ENCODE measurements around the gene TRPV2.
"Not testable (repeated sequence)": the region's sequence is repeated elsewhere in the genome, so short reads cannot be mapped to it uniquely, and the experiment has no call there.

Gene TRPV2

GRCh38 chr17:16415031-16415924, at the start of gene TRPV2:
TSS of gene TRPV2 (plus strand) at chr17:16415571. CDS start at chr17:16417669, 2,098 bp downstream.
- DNase-seq: peak; percentile 67

DNA sequence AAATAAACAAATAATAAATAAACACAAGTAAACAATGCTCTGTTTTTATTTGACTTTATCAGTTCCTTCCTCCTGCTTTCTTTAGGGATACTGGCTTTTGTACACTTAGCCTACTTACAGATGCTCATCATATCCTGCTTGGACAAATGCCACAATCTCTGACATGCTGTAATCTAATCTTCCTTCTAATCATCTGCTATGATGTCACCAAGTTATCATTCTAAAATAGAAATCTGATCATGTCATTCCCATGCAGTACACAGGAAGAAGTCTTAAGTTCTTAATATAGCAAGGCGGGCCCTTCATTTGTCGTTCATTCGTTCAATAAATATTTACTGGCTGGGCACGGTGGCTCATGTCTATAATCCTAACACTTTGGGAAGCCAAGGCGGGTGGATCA, 43.6 kb upstream of the TRPV2 start:
- no peak for DNase-seq

DNA sequence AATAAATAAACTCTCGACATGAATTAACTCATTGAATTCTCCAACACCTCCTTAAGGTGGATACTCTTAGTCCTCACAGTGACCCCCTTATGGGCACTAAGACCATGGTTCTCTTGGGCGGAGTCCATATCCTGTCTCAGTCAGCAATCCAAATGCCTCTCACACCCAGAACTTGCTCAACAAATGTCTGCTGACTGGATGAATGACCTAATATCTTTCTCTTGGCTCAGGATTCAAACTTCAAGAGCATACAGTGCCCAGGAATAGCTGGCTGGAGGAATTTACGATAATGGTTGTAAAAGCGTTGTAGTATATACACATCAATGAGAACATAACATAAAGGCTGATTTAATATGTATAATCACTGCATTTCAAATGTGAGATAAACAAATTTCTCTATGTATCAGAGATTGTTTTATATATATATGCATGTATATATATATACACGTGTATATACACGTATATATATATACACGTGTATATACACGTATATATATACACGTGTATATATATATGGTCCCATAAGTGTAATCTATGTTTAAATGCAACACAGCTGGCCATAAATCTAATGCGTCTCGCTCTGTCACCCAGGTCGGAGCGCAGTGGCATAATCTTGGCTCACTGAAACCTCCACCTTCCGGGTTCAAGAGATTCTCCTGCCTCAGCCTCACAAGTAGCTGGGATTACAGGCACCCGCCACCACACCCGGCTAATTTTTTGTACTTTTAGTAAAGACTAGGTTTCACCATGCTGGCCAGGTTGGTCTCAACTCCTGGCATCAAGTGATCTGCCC, 41.0 kb upstream of the TRPV2 start:
- no peak for DNase-seq

GRCh38 chr17:16377941-16378341, 37.4 kb upstream of the TRPV2 start:
- no peak for DNase-seq

- DNase-seq: no peak
Observed at GRCh38 chr17:16378636-16379282, 36.6 kb upstream of the TRPV2 start.

GRCh38 chr17:16379654-16380053, 35.7 kb upstream of the TRPV2 start:
- DNase-seq: no peak

- peak; percentile 96 for DNase-seq
Observed at GRCh38 chr17:16380640-16381495, 34.5 kb upstream of the TRPV2 start, which contains the start of gene UBB. TSS of gene UBB (plus strand) at chr17:16381091. CDS start at chr17:16381908, 817 bp downstream.

GRCh38 chr17:16381496-16381820, 33.9 kb upstream of the TRPV2 start:
- no peak for DNase-seq

DNA sequence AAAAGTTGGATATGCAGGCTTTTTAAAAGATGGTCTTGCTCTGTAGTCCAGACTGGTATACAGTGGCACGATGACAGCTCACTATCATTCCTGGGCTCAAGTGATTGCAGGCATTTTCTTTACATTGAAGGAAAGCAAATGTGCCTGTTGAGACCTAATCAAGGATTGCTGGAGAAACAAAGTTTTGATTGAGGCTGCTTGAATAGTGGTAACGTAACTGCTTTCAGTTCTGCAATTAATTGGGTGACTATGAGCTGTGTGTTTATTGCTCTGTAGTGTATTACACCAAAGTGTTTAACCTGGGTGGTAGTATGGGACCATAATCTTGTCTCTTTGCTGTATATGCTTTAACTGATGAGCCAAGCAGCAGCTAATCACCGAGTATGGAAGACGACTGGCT, 32.2 kb upstream of the TRPV2 start:
- no peak for DNase-seq

DNA sequence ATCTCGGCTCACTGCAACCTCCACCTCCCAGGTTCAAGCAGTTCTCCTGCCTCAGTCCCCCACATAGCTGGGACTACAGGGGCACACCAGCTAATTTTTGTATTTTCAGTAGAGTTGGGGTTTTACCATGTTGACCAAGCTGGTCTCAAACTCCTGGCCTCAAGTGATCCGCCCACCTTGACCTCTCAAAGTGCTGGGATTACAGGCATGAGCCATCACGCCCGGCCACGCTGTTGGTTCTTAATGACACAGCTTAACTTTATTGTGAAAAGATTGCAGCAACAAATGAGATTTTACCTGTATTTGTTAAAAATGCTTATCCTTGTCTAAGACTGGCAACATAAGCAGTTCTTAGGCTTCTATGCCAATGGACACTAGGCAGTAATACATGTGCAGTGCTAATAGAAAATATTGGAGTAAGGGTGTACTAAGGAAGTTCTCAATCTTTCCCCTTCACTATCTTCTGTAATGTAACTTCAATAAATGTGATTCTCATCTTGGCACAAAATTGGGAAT, 31.5 kb upstream of the TRPV2 start:
- DNase-seq: no peak

DNA sequence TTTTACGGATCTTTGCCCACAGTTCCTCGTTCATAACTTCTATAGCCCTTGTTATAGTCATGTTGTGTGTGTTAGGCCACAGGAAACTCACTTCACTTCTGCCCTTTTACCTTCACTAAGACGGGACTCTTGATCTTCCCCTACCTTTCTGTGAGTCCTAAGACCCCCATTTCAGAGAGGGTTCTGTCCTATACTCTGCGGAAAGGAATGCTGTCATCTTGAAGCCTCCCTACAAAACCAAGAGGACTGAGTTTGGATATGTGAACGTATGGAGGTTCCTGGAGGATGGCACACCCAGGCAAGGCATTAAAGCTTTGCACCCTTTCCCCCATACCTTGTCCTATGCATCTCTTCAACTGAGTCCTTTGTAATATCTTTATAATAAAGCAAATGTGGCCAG, 30.8 kb upstream of the TRPV2 start:
- DNase-seq: no peak

DNA sequence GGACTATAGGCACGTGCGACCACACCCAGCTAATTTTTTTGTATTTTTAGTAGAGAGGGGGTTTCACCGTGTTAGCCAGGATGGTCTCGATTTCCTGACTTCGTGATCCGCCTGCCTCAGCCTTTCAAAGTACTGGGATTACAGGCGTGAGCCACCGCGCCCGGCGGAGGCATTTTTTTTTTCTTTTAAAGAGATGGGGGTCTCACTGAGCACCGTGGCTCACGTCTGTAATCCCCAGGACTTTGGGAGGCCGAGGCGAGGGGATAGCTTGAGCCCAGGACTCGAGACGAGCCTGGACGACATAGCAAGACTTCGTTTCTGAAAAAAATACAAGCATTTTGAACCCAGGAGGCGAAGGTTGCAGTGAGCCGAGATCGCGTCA, 29.3 kb upstream of the TRPV2 start:
- not testable (repeated sequence) for DNase-seq

DNA sequence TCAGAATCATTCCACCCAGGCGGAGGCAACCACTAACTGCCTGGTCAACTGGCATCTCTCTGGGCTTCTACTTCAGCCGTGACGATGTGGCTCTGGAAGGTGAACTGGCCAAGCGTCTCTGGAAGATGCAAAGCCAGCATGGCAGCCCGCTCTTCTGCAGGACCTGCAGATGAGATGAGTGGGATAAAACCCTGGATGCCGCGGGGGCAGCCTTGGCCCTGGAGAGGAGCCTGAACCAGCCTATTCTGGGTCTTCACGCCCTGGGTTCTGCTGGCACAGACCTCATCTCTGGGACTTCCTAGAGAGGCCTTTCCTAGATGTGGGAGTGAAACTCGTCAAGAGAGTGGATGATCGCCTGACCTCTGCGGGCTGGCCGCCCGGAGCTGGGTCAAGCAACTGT, 23.9 kb upstream of the TRPV2 start:
- DNase-seq: no peak

- not testable (repeated sequence) for DNase-seq
Observed at GRCh38 chr17:16392491-16392890, 22.9 kb upstream of the TRPV2 start.

DNA sequence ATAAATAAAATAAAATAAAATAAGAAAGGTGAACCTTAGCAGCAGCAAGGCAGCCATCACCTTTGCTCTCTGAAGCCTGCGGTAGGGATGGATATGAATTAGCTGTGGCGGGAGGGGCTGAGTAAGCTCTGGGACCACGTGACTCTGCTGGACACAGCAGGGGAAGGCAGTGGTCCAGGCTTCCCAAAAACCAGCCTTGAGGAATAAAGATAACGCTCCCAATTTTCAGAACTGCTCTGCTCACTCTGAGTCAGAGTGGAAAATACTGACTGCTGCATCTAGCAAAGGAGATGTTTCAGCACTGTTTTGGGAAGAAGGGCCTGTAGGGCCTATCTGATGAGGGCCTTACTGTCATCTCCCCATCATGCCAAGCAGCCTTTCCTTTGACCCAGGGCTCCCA, 19.5 kb upstream of the TRPV2 start:
- not testable (repeated sequence) for DNase-seq

- DNase-seq: not testable (repeated sequence)
Observed at GRCh38 chr17:16396693-16397092, 18.7 kb upstream of the TRPV2 start.

DNA sequence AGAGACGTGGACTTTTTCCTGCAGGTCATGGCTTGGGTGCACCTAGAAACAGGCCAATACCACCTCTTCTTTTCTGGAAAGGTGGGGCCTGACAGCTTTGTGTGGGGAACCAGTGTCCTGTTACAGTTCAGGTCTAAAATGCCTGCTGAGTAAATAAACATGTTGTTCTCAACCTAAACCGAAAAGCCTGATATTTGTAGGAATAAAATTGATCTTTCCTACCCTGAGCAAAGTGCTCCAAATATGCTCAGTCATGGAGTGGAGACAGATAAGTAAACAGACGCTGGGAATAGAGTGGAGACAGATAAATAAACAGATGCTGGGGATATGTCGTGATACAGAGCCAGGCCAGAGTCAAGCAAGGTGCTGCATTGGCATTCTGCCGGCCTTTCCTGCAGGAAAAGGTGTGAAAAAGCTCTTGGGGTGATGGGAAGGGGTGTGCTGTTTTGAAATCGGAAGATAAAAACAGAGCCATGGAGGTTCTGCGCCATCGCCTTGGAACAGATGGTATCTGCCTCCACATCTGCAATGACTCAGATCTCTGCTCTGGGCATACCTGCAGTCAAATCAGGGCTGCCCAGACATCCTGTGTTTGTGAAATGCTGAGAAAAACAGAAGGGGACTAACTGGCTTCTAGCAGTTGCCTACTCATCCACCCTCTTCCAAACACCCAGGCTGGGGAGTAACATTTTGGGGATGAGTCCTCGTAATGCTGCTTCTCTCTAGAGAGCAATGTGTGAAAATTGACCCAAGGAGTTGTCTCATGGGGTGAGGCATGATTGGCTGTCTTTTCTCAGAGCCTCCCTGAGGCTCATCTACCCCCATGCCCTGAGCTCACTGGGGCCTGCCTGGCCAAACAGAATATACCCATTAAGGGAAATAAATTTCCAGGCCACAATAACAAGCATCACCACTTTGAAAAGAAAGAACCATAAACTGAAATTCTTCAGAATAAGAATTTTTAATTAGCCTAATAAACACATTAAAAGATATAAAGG, 16.8 kb upstream of the TRPV2 start:
- peak; percentile 47 for DNase-seq

- not testable (repeated sequence) for DNase-seq
Observed at GRCh38 chr17:16403847-16404246, 11.5 kb upstream of the TRPV2 start.

GRCh38 chr17:16406742-16407674, 8.4 kb upstream of the TRPV2 start:
- no peak for DNase-seq

Measured in activated CD4-positive, alpha-beta T cell treated with anti-CD3 and anti-CD28 coated beads for 48 hours (primary cell).